IPS DF 19.7 (cell line): Measurements from ENCODE around the gene RAB6B.

Experiments
- DNase-seq: peaks from one replicate; pipeline ENCODE4 v3.0.0-alpha.2; 2013; ENCODE audit warnings: low read depth, low spot score

RAB6B gene

DNA sequence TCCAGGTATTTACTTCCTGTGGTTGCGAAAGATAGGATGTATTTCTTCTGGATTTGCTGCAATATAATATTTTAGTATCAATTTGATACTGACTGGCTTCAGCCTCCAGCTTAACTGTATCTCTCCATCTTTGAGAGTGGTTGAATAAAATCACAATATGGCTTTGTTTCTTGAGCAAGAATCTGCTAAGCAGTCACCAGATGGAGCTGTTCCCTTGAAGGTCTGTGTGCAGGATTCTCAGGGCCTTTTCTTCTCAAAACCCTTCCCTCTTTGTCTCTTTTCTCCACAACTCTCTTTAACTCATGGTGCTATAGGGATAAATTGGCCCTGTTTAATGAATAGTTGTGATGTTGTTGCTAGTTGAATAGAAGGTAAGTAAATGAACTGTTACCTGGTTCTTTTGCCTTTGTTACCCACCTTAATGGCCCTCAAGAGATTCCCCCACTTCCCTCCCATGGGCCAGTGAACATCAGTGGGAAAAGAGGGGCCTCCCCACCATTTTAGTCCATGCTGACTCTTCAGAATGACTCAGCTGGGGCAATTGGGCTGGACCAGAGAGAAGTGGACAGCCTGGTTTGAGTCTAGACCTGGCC lies 34.8 kb upstream of the RAB6B start:
- peak; percentile 50 for DNase-seq

DNA sequence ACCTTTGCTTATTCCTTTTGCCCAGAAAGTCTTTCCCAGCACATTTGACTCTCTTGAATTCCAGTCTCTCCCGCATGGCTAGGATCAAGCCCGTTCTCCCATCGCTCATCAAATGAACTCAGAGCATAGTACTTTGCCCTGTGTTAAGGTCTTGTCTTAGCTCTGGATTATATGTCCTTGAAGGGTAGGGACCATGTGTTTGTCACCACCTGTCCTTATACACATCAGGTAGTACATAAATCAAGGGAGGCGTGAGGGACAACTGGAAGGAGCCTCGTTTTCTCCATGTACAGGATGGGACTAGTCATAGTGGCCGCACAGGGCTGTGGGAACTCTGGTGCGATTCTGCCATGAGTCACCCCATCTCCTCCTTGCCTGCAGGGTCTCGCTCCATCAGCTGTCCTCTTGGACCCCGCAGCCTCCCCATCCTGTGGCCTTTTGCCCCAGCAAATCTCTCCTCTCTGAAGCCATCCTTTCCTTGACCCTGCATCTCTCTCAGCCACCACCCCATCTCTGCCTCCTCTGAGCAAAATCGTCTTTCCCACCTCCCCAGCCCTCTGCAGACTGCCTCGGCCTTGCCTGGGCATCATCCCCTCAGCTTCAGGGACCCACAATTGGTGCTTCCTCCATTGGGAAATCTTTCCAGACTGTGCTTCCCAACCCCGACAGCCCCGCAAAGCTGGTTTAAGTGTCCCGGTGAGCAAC lies 33.4 kb upstream of the RAB6B start:
- DNase-seq: no peak

DNA sequence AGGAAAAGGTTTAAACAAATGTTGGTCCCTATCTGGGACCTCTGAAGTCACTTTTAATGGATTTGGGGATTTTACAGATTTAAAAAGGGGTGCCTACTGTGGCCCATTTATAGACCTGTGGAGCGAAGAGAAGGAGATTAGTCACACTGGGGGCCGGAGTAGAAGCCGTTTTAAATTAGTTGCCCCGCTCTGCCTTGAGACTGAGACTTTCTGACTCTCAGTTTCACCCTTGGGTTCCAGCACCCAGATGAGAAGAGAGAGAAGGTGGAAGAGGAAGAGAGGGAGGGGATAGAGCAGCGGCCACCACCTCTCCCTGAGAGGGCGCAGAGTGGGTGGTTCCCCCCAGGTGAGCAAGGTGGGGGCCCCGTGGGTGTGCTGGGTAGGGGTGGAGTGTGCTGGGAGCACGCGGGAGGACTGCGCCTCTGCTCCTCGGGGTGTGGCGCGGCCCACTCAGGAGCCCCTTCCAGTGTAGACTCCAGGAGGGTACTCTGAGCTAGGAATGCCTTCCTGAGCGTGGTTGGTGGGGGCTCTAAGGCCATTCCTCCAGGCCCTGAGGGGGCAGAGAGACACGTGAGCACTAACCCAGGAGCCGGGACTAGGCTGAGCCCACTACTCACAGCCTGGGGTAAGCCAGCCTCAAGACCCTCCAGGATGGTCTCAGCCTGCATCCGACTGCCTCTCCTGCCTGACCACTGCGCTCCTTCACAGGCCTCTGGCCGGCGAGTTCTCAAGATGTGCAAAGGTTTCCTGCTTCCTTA lies 32.6 kb upstream of the RAB6B start:
- DNase-seq: no peak

DNA sequence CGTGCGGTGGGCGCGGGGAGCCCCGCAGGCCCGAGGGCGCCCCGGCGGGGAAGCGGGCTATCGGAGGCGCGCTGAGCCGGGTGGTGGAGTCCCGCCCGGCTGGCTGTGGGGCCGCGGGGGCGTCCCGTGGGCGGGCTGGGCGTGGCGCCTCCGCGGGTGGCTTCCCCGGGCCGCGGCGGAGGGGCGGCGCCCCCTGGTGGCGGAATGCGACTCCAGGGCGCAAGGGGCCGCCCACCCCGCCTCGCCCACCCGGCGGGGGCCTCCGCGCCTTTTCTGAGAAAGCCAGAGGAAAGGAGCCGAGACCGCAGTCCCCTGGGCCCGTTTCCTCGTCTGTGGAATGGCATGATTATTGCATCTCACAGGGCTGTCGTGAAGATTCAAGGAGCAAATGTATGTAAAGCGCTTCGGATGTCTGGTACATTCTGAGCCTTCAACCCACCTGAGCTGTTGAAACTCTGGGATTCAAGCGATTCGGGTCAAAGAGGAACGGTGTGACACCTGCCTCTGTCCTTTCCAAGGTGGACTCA lies 31.9 kb upstream of the RAB6B start:
- no peak for DNase-seq

DNA sequence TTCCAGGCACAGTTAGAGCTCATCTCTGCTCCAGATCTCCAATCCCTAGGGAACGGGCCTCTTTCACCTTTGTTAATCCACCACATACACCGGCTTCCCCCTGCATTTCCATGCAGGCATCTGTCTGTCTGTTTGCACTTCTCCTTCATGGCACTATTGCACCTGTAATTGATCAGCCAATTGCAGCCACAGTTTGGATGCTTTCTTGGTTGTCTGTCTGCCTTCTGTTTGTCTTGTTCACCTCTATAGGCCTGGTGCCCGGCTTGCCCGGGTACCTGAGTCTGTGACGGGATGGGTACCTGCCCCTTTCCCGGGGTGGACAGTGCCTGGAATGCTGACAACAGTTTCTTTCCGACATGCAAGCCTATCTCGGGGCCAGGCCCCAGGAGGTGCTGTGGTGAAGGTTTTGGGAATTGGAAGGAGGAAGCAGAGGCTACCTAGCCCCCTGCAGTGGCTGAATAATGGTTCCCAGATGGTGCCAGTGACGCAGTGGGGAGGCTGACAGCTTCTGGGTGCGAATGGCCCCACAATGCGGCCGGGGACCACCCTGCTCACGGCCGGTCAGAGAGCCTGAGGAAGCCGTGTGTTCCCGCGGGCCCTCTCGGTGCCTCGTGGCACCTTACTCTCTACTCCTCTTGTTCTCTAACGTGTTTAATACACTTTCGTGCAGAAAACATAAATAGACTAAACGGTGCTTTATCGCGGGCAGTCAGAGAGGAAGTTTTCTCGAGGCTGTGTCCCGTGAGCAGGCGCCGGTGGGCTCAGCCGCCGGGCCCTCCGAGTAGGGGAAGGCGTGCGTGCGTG lies 31.3 kb upstream of the RAB6B start:
- DNase-seq: no peak

DNA sequence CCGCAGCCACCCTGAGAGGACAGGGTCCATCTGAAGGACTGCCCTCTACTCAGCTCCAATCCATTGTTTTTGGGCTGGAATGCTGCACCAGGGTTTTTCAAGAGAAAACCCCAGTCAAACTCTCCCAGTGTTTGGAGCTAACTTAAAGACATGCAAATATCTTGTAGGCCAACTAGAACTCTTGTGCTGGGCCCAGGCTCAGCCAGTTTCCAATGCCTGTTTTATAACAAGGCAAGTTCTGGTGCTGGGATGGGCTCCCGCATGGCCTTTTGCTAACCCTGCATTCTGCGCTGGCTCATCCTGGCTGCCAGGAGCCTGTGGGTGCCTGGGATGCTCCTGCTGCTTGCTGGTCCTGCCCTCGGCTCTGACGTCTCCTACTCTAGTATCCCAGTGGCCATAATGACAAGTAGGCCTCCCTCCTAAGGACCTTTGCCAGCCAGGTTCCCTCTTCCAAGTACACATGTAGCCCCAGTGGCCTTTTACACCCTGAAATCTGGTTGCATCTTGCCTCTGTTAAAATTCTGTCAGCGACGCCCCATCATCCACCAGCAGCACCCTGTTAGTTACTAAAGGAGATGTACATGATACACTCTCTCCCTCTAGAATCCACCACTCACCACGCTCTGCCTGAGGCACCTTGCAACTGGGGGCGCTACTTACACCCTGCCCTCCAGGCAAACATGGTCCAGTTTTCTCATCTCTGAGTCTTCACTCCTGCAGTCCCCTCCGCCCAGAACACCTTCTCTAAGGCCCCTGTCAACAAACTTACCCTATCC lies 30.5 kb upstream of the RAB6B start:
- no peak for DNase-seq

DNA sequence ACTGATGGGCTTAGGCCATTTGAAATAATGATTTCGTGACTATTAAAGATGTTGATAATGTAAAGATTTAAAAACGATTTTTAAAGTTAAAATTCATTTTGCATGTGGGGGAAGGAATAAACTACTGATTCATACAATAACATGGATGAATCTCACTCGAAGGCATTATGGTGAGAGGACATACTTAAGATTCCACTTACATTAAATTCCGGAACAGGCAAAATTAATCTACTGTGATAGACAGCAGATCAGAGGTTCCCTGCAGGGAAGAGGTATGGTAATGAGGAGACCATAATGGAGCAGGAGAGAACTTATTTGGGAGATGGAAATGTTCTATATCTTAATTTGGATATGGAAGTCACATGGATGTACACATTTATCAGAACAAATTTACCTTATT lies 28.4 kb upstream of the RAB6B start:
- DNase-seq: no peak

DNA sequence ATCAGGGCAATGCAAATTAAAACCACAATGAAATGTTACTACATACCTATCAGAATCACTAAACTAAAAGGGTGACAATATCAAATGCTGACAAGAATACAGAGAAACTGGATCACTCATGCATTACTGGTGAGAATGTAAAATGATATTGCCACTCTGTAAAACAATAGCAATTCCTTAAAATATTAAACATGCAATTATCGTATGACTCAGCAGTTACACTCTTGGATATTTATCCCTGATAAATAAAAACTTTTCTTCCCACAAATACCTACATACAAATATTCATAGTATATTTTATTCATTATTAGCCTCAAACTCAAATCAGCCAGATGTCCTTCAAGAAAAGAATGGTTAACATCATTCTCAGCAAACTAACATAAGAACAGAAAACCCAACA lies 25.9 kb upstream of the RAB6B start:
- no peak for DNase-seq

DNA sequence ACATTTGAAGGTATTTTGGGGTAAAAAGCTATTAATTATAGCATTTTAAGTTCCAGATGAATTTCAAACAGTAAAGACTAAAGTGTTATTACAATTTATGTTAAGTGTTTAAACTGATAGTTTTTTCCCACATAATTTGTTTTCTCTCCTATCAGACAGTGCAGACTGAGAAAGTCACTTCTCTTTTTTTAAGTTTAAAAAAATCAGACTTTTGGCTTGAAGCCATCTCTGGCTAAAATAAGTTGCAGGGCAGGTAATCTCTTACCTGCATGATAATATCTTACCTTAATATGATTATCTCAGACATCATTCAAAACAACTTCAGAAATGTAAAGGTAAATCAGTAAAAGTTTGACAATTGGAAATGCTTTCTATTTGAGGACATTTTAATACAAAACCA lies 21.5 kb upstream of the RAB6B start:
- DNase-seq: no peak

DNA sequence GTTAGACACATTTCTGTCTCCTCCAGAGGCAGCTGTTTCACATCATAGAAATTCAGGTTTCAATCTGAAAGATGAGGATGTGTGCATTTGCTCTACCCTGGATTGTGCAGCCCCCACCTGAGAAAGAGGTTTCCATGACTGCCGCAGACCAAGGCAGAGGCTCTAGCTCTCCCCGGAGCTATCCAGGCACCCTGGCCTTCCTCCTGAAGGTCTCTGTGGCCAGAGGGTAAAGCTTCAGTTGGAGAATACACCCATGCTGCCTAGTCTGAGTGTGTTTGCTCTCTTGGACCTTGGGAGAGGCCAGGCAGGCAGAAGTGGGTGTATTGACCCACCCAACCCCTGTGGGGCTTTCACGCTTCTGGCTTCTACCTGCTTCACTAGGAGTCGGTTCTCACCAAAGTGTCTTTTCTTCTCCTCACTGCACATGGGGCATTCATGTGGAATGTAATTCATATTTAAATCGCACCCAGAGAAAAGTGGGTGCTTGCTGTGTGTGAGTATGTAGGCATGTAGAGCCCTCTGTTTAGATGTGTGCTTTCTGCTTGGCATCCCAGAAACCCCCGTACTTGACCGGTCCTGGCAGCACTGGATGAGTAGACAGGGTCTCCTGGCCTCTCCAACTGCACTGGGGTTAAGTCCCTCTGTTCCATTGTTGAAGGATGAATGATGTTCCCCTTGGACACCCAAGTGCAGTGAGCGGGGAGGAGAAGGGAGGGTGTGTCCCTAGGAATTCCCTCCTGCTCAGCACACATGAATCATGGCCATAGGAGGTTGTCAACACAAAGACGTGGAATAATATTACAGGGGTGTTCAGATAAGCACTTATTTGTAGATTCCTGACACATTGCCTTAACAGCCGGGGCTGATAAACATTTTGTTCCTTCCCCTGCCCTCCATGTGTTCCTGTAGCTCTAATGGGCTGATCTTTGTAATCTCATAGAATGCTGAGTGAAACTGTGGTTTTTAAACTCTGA lies 20.3 kb upstream of the RAB6B start:
- DNase-seq: no peak

DNA sequence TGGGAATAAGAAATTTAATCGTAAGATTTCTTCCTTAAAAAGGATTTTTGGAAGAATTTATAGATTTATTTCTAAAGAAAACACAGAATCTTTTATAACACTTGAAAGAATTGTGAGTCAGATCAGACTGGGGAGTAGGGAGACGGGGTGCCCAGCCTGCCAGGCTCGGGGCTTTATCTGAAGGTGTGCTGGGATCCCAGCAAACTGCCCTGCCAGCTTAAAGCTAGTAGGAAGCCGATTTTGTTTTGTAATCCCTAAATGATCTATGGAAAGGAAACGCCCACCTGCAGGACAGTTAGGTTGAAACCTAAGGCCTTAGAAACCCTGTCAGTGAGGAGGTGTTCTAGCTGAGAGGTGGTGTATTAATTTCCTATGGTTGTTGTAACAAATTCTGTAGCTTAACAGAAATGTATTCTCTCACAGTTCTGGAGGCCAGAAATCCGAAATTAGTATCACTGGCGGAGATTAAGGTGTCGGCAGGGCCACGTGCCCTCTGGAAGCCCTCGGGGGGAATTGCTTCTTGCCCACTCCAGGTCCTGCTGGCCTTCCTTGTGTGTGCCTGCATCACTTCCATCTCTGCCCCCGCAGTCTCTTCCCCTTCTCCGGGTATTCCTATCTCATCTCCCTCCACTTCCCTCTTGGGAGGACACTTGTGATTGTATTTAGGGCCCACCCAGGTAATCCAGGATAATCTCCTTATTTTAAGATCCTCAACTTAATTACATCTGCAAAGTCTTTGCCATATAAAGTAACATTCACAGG lies 19.3 kb upstream of the RAB6B start:
- no peak for DNase-seq

DNA sequence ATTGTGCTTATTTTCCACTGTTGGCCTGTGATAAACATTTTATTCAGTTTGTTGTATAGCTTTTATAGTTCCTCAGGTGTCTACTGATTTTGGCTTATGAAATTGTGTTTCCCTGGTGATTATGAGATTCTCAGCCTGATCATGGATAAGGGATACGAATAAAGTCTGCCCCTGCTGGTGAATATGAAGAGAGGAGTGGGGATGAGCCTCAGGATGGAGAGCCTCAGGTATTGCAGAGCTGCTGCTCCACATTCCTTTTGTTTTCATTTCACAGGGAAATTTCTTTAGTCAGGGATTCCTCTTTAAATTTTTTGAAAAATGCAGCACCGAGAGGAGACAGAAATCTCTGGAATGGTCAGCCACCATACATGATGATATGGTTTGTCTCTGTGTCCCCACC lies 14.7 kb upstream of the RAB6B start:
- no peak for DNase-seq

DNA sequence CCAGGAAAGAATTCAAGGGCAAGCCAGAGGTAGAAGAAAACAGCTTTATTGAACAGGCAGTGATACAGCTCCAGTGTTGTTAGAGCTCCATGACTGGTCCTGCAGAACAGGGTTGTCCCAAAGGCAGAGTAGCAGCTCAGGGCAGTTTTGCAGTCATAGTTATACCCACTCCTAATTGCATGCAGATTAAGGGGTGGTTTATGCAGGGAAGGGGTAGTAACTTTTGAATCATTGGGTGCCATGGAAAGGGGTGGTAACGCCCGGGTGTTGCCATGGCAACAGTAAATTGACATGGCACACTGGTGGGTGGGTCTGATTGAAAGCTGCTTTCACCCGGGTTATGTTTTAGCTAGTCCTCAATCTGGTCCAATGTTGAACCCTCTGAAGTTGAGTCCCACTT lies 9.7 kb upstream of the RAB6B start:
- no peak for DNase-seq

DNA sequence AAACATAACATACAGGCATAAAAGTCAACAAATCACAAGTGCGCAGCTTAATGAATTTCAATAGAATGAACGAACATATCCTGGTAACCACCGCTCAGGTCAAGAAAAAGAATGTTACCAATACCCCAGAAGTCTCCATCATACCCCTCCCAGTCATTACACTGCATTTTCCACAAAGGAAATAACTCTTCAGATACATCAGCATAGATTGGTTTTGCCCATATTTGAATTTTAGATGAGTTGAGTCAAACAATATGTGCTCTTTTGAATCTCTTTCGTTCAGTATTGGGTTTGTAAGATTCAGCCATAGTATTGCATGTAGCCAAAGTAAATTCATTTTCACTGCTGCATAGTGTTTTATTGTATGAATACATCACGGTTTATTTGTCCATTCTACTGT lies 6.2 kb upstream of the RAB6B start:
- DNase-seq: no peak

DNA sequence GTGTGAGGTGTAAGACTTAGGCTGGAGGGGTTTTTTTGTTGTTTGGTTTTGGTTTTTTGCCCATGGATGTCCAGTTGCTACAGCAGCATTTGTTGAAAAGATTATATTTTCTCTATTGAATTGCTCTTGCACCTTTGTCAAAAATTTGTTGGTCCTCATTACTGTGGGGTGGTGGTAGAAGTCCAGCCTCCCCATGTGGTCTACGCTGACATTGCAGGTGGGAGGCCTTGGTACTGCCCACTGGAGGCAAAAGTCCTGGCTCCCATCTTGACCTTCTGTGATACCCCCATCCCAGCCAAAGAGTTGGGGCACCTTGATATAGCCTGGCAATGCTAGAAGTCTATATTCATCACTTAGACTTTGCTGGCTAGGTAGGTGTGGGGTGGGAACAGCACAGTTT lies 5.4 kb upstream of the RAB6B start:
- DNase-seq: no peak

DNA sequence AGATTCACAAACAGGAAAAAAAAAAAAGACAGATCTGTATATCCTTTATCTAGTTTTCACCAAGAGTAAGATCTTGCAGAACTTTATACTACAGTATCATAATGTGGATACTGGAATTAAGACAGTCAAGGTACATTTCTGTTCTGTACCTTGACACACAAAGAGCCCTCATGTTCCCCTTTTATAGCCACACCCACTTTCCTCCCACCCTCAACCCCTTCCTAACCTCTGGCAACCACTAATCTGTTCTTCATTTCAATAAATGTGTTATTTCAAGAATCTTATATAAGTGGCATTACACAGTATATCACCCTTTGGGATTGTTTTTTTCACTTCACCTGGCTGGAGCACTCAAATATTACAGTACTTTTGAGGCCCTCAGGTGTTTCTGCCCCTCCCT lies 3.6 kb upstream of the RAB6B start:
- no peak for DNase-seq

DNA sequence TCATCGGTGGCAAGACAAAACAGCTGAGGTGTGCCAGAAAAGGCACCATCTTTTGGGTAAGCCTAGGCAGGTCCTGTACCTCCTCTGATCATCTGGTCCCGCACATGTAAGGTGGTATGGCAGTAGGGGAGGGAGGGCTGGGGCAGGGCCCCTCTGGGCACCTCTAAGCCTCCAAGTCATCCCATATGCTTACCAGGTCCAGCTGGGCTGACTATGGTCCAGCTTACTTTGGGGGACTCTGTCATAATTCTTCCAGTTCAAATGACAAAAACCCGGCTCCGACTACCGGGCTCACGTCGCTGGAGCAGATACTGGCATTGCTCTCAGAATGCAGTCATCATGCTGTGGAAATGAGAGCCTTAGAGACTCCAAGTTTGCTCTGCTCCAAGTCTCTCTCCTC lies 1.9 kb upstream of the RAB6B start:
- no peak for DNase-seq

DNA sequence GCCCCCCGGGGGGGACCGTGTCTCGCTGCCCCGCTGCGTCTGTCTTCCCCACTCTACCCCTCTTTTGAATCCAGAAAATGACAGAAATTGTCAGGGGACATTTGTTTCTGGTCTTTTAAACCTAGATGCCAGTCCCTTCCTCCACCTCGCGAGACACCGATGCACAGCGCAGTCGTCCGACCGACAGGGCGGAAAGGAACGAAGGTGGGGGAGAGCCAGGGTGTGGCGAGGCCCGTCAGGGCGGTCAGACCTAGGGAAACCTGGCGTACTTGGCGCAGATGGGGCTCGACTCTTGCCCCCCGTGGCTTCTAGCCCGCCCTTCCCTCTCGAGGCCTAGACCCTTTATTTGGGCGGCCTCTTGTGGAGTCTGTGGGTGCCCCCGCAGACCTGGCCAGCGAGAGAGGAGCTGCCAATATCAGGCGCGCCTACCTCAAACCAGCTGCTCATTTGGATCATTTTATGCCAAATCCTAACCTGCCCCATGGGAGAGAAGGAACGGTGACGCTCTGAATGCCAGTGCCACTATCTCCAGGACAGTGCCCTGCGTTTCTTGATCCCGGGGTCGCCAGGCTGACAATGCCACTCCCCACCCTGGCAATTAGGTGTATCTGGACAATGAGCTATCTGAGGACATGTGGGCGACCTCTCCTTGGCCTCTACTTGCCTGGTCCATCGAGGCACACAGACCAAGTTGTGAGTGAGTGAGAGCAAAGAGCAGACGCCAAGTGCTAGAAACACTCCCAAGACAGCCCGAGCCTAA lies 500 bp upstream of the RAB6B start:
- DNase-seq: no peak
